Measurements from ENCODE around the gene HDAC4. TPM values are rescaled to one million over a fixed set of nuclear protein-coding genes. Genes with fewer than 3 reads are reported as not detected.

Gene HDAC4
- total RNA-seq, 2 experiments from 2014 or later, result 30.0 to 35.8 TPM

DNA sequence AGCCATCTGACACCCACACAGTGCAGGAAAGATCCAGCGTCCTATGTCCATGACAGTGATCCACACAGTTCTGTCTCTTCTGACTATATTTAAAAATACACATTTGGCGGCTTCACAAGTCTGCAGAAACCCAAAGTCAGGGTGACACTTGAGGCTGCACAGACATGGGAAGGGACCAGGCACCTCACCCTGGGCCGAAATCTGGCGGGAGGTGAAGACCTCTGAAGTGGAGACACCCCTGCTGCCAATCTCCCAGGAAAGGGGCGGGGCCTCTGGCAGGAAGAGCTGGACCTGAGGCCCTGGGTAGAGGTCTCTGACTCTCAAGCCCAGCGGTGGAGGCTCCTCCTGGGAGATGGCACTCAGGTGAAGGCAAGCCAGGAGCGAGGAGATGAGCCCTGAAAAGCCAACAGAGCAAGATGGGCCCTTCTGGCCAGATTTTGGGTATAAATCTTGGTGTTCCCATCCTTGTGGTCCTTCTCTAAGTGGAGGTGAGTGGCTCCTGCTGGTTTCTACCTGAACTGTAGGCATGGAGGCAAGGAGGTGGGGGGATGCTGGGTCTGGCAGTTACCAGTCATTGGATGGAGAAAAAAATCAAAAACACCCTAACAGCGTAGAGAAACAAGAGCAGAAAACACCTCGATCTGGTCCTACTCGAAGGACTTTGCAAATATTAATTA, 248.4 kb downstream of the HDAC4 start:
- Mint-ChIP-seq H3K36me3 (peaks cover 62% of the 10 kb centered on the region), H3K27me3 (no peaks in the 10 kb centered on the region), H3K4me3 (no peak overlapping the region), H3K27ac (no peak overlapping the region), H3K9me3 (peaks cover 9% of the 10 kb centered on the region), H3K4me1 (ENCODE audit: low read depth) (peaks cover 16% of the 10 kb centered on the region)
- intact Hi-C loops (cut with micrococcal nuclease), result no loop called here
- ChIA-PET POLR2A (no interaction called here), CTCF (no interaction called here)
- DNase-seq, result no peak

DNA sequence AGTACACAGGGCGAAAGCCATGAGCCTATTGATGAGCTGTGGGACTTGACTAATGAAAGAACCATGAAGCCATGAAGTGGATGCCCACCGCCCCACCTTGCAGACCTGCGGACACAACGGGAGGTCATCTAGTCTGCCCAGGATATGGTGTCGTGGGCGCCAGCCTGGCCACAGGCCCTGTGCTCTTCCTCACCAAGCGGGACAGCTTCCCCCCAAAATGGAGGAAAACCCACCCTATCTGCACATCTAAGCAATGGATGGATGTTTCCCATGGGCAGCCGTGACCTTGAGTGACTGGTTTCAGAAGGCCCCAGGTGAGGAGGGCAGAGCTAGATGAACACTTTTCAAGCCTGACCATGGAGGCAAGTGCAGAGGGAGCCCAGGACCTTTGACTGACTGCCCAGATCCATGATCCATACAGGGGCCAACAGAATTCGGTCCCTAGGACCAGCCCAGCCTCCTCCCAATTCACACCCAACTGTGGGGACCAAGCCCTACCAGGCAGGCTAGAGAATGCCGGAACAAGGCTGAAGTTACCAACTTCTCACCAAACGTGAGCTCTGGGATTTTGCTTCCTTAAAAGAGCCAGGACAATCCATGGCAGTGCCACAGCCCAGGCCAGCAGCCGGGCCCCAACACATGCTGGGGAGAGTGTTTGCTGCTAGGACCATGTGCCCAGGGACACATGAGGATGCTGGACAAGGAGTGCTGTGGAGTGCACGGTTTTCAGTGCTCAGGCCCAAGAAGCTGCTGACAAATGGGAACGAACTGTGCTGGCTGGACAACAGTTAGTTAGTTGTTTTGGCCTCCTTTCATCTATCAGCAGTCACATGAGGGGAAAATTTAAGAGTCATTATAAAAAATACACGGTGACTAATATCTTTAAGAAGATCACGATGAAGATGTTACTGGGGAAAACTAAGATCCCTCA, 249.4 kb downstream of the HDAC4 start:
- peaks cover 59% of the 10 kb centered on the region for H3K36me3 Mint-ChIP-seq
- peaks cover 9% of the 10 kb centered on the region for H3K9me3 Mint-ChIP-seq
- H3K27ac Mint-ChIP-seq, result no peak overlapping the region
- H3K4me1 Mint-ChIP-seq (ENCODE audit: low read depth), result peaks cover 16% of the 10 kb centered on the region
- intact Hi-C loops (cut with micrococcal nuclease), result no loop called here
- DNase-seq, result no peak
- POLR2A ChIA-PET, result no interaction called here
- no peaks in the 10 kb centered on the region for H3K27me3 Mint-ChIP-seq
- no peak overlapping the region for H3K4me3 Mint-ChIP-seq
- CTCF ChIA-PET, result no interaction called here

DNA sequence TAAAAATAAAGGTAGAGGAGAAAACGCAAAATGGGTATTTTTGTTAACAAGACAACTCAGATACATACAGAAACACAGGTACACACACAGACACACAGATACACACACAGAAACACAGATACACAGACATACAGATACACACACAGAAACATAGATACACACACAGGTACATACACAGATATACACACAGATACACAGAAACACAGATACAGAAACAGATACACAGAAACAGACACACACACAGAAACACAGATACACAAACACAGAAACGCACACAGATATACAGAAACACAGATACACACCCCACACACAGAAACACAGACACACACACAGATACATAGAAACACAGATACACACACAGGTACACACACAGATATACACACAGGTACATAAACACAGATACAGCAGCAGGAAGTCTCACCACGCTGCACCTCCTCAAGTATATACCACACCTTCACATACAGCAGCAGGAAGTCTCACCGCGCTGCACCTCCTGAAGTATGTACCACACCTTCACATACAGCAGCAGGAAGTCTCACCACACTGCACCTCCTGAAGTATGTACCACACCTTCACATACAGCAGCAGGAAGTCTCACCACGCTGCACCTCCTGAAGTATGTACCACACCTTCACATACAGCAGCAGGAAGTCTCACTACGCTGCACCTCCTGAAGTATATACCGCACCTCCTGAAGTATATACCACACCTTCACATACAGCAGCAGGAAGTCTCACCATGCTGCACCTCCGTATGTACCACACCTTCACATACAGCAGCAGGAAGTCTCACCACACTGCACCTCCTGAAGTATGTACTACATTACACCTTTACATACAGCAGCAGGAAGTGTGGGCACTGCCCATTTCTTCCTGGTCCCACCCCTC, 250.5 kb downstream of the HDAC4 start:
- peak; percentile 24 for DNase-seq
- Mint-ChIP-seq H3K36me3 (peaks cover 51% of the 10 kb centered on the region), H3K4me1 (ENCODE audit: low read depth) (peaks cover 22% of the 10 kb centered on the region), H3K27ac (peak overlapping the region; percentile 47), H3K9me3 (peaks cover 9% of the 10 kb centered on the region), H3K4me3 (no peak overlapping the region), H3K27me3 (no peaks in the 10 kb centered on the region)
- CTCF ChIA-PET, result no interaction called here
- intact Hi-C loops (cut with micrococcal nuclease), result no loop called here
- POLR2A ChIA-PET, result no interaction called here

DNA sequence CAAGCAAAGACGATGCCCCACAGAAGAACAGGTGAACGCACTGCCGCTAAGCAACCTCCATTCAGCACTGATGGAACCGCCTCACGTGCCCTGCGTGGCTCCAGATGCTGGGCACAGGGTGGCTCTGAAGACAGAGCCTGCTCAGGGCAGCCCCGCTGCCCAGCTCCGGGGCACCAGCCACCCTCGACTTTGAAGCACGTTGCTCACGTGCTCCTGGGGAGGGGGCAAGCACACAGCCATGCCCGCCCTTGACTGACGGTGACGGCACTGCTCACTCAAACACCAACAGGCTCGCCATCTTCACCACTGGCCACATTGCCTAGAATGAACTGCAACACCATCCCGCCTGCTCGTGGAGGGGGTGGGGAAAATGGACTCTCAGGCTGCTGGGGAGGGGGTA, 251.3 kb downstream of the HDAC4 start:
- H3K4me1 Mint-ChIP-seq (ENCODE audit: low read depth), result peaks cover 22% of the 10 kb centered on the region
- no peaks in the 10 kb centered on the region for H3K27me3 Mint-ChIP-seq
- H3K4me3 Mint-ChIP-seq, result no peak overlapping the region
- ChIA-PET POLR2A (no interaction called here), CTCF (no interaction called here)
- peaks cover 50% of the 10 kb centered on the region for H3K36me3 Mint-ChIP-seq
- no peak for DNase-seq
- intact Hi-C loops (cut with micrococcal nuclease), result loop anchor here (10.0 kb wide), 1 partner anchor 245 kb away; no protein-coding TSS in a partner anchor
- H3K9me3 Mint-ChIP-seq, result peaks cover 9% of the 10 kb centered on the region
- H3K27ac Mint-ChIP-seq, result no peak overlapping the region

DNA sequence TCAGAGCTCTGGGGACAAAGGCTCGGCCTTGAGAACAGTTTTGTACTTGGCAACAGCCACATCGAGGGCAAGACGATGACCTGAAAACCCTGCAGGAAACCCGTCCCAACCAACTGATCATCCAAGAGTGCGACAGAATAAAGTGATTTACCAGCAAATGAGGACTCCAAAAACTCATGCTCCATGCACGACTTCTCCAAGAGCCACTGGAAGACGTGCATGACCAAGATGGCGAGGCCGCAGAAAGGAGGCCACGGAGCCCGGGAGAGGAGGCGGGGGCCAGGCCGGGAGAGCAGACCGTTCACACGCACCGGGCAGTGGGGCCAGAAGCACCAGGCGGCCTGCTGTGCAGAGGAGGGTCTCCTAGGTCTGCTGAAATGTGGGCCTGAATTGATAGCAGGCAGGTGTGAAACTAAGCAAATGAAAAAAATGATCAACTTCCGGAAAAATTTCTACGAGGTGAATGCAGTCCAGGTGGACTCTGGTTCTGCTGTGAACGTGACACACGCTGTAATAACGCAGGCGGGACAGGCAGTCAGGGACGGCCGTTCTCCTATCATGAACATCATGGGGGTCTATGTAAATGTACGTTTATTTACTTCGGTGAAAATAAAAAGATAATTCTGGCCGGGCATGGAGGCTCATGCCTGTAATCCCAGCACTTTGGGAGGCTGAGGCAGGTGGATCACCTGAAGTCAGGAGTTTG, 252.2 kb downstream of the HDAC4 start:
- ChIA-PET CTCF (no interaction called here), POLR2A (no interaction called here)
- no peak overlapping the region for H3K27ac Mint-ChIP-seq
- H3K4me1 Mint-ChIP-seq (ENCODE audit: low read depth), result peaks cover 22% of the 10 kb centered on the region
- DNase-seq, result no peak
- intact Hi-C loops (cut with micrococcal nuclease), result loop anchor here (10.0 kb wide), 1 partner anchor 246 kb away; no protein-coding TSS in a partner anchor
- peaks cover 45% of the 10 kb centered on the region for H3K36me3 Mint-ChIP-seq
- H3K4me3 Mint-ChIP-seq, result no peak overlapping the region
- peaks cover 9% of the 10 kb centered on the region for H3K9me3 Mint-ChIP-seq
- no peaks in the 10 kb centered on the region for H3K27me3 Mint-ChIP-seq

DNA sequence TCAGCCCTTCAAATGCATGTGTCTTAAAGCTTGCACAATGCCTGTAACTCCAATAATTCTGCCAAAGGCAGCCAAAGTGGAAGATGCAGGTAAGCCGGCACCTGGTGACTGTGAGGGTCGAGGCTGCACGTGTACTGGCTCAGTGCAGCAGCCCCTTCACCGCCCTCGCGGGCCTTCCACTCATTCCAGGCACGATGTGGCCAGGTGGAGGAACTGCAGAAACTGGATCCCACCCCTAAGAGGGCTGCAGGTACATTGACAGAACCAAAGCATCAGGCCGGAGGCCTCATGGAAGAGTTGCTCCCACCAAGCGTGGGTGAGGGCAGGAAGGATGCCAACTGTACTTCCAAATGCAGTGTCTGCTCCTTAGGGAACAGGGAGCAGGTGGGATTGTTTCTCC, 253.4 kb downstream of the HDAC4 start:
- intact Hi-C loops (cut with micrococcal nuclease), result loop anchor here (10.0 kb wide), 1 partner anchor 247 kb away; no protein-coding TSS in a partner anchor
- DNase-seq, result no peak
- CTCF ChIA-PET, result no interaction called here
- no peaks in the 10 kb centered on the region for H3K27me3 Mint-ChIP-seq
- H3K4me1 Mint-ChIP-seq (ENCODE audit: low read depth), result peaks cover 22% of the 10 kb centered on the region
- POLR2A ChIA-PET, result no interaction called here
- no peak overlapping the region for H3K27ac Mint-ChIP-seq
- H3K36me3 Mint-ChIP-seq, result peaks cover 44% of the 10 kb centered on the region
- peaks cover 9% of the 10 kb centered on the region for H3K9me3 Mint-ChIP-seq
- no peak overlapping the region for H3K4me3 Mint-ChIP-seq

DNA sequence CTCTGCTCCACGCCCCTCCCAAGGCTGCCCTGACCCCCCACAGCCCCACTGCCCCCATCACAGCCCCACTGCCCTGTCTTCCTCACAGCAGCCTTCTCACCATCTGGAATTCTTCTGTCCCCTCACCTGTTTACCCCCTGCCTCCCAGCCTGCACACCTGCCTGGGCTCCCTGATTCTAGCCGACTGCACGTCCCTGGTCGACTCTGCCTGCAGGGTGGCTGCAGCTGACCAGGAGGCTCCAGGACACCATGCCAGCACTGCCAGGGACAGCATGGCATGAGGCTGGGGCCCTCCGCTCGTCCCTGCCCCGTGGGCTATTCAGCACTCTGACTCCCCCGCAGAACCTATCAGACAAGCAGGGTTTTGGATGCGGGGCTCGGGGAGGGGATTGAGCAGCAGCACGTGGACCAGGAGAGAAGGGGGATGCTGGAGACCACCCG, 254.1 kb downstream of the HDAC4 start:
- intact Hi-C loops (cut with micrococcal nuclease), result loop anchor here (10.0 kb wide), 1 partner anchor 248 kb away; no protein-coding TSS in a partner anchor
- H3K36me3 Mint-ChIP-seq, result peaks cover 38% of the 10 kb centered on the region
- H3K9me3 Mint-ChIP-seq, result peaks cover 9% of the 10 kb centered on the region
- no peaks in the 10 kb centered on the region for H3K27me3 Mint-ChIP-seq
- peaks cover 19% of the 10 kb centered on the region for H3K4me1 Mint-ChIP-seq (ENCODE audit: low read depth)
- no peak overlapping the region for H3K27ac Mint-ChIP-seq
- POLR2A ChIA-PET, result no interaction called here
- no peak overlapping the region for H3K4me3 Mint-ChIP-seq
- DNase-seq, result no peak
- CTCF ChIA-PET, result no interaction called here

DNA sequence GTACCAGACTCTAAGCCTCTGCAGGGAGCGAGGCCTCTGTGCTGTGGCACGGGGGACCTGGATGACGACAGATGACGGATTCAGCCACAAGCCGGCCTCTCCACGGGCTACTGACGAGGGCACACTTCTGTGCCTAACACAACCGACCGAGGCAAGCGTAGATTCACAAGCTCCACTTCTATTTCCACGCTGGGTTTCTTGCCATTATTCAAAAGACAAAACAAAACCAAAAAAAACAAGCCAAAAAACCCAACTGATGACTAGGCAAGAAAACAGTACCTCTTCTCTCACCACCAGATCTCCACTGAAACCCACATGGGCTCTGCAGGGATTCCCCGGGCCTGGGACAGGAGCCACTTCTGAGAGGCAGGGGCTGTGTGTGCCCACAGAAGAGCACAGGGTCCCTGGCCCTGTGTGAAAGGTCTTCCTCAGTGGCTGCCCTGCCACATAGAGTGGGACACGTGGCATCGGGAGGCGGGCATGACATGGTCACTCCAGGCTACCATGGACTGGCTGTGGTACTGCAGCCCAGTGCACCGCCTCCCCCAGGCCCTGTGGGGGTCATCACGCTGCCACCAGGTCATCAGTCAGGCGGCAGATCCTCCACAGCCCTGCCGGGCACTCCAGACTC, 254.7 kb downstream of the HDAC4 start:
- peaks cover 9% of the 10 kb centered on the region for H3K9me3 Mint-ChIP-seq
- POLR2A ChIA-PET, result no interaction called here
- peaks cover 36% of the 10 kb centered on the region for H3K36me3 Mint-ChIP-seq

DNA sequence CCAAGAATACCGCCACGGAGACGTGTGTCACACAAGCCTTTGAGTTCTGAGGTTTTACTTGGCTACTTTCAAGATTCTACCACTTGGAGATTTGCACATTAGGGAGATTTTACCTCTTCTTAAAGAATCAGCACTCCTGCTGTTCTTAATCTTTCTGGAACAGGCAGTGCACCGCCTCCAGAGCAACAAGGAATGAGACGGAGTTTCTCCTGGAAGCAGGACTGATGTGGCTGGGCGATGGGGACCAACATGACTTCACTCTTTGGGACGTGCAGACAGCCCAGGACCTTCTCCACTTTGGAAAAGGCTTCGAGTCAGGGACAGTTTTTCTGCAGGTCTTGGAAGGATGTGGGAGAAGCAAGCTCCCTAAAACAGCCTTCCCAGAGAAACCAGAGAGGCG, 255.2 kb downstream of the HDAC4 start:
- Mint-ChIP-seq H3K27ac (no peak overlapping the region), H3K36me3 (peaks cover 31% of the 10 kb centered on the region), H3K27me3 (no peaks in the 10 kb centered on the region), H3K4me3 (no peak overlapping the region), H3K4me1 (ENCODE audit: low read depth) (peaks cover 11% of the 10 kb centered on the region), H3K9me3 (peaks cover 4% of the 10 kb centered on the region)
- DNase-seq, result no peak
- POLR2A ChIA-PET, result no interaction called here
- intact Hi-C loops (cut with micrococcal nuclease), result loop anchor here (2.0 to 10.0 kb wide), 2 partner anchors 119 to 249 kb away; no protein-coding TSS in a partner anchor
- CTCF ChIA-PET, result interaction anchor here (0.9 to 1.6 kb wide), 2 partner anchors 236 to 238 kb away, joined by 3 to 5 read pairs; no protein-coding TSS in a partner anchor

More for the DNA sequence above, 254.7 kb downstream of the HDAC4 start:
- CTCF ChIA-PET, result no interaction called here
- intact Hi-C loops (cut with micrococcal nuclease), result loop anchor here (10.0 kb wide), 1 partner anchor 249 kb away; no protein-coding TSS in a partner anchor
- H3K27me3 Mint-ChIP-seq, result no peaks in the 10 kb centered on the region
- DNase-seq, result peak; percentile 22
- peaks cover 16% of the 10 kb centered on the region for H3K4me1 Mint-ChIP-seq (ENCODE audit: low read depth)
- H3K27ac Mint-ChIP-seq, result no peak overlapping the region
- no peak overlapping the region for H3K4me3 Mint-ChIP-seq

DNA sequence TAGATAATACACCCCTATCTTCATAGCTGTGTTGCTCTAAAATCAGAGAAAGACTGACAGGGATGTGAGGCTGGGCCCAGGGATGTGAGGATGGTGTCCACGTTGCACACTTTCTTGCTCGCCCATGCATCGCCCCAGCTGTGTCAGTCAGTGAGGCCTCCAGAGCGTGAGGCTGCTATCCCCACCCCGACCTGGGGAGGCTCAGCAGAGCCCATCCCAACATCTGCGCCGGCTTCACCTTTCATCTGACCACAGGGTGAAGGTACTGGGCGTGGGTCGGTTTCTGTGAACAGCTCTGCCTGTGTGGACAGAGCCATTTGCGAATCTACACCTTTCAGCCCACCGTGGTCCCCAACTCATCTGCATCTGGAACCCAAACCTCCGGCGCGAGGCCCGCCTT, 255.7 kb downstream of the HDAC4 start:
- Mint-ChIP-seq H3K9me3 (peaks cover 2% of the 10 kb centered on the region), H3K4me3 (no peak overlapping the region), H3K27me3 (no peaks in the 10 kb centered on the region), H3K36me3 (peaks cover 29% of the 10 kb centered on the region), H3K4me1 (ENCODE audit: low read depth) (peaks cover 8% of the 10 kb centered on the region), H3K27ac (no peak overlapping the region)
- POLR2A ChIA-PET, result no interaction called here
- DNase-seq, result no peak
- intact Hi-C loops (cut with micrococcal nuclease), result loop anchor here (2.0 to 10.0 kb wide), 2 partner anchors 120 to 250 kb away; no protein-coding TSS in a partner anchor
- CTCF ChIA-PET, result interaction anchor here (0.9 to 1.6 kb wide), 4 partner anchors 69 to 238 kb away, joined by 3 to 5 read pairs (median 3); no protein-coding TSS in a partner anchor

DNA sequence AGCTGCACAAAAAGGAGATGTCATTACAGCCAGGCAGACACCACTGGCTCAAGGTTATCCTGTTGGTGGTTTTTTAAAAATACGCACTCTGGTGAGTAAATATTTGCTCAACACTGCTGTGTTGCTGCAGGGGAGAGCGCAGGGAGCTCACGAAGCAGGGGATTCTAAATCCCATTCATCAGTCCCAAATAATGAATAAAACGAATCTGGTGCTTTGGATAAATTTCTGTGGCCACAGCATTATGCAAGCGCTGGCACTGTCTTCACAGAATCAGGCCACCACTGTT, 256.2 kb downstream of the HDAC4 start:
- Mint-ChIP-seq H3K27me3 (no peaks in the 10 kb centered on the region), H3K9me3 (no peaks in the 10 kb centered on the region), H3K27ac (no peak overlapping the region), H3K4me3 (no peak overlapping the region), H3K36me3 (peaks cover 30% of the 10 kb centered on the region), H3K4me1 (ENCODE audit: low read depth) (peaks cover 7% of the 10 kb centered on the region)
- ChIA-PET CTCF (interaction anchor here (0.7 to 1.6 kb wide), 7 partner anchors 70 to 239 kb away, joined by 3 to 5 read pairs (median 3); no protein-coding TSS in a partner anchor), POLR2A (no interaction called here)
- intact Hi-C loops (cut with micrococcal nuclease), result loop anchor here (2.0 to 10.0 kb wide), 2 partner anchors 120 to 250 kb away; no protein-coding TSS in a partner anchor
- DNase-seq, result no peak

Measured in activated CD4-positive, alpha-beta memory T cell treated with anti-CD3 and anti-CD28 coated beads for 36 hours (primary cell).